WTC11 (cell line): ENCODE data around the gene ROPN1L.

Experiments used
- ATF1 ChIP-seq: sonication (generic); formaldehyde crosslinking; IDR thresholded peaks from 2 replicates; pipeline ENCODE4 v1.8.1; 2023; ENCODE audit warnings: mild to moderate bottlenecking, moderate library complexity, missing genetic modification reagents
- ESRRA ChIP-seq: sonication (generic); formaldehyde crosslinking; IDR thresholded peaks from 2 replicates; pipeline ENCODE4 v1.8.1; 2022; ENCODE audit warnings: mild to moderate bottlenecking, missing genetic modification reagents, borderline replicate concordance
- GTF2I ChIP-seq: fragments of 250-450 bp; sonication (Bioruptor Pico); conservative IDR thresholded peaks from 2 replicates; pipeline ENCODE4 v1.4.0; 2021; ENCODE audit warnings: mild to moderate bottlenecking
- SOX15 ChIP-seq: fragments of 250-450 bp; sonication (Bioruptor Pico); IDR thresholded peaks from 2 replicates; pipeline ENCODE4 v1.9.0; 2021; ENCODE audit warnings: mild to moderate bottlenecking
- TEAD1 ChIP-seq: sonication (generic); formaldehyde crosslinking; IDR thresholded peaks from 2 replicates; pipeline ENCODE4 v1.8.0; 2022; ENCODE audit warnings: mild to moderate bottlenecking, missing genetic modification reagents
- TF ChIP-seq, protein P1 (sequence below): fragments of 200-600 bp; IDR thresholded peaks from 2 replicates; pipeline ENCODE4 v1.8.0; 2022; ENCODE audit warnings: antibody characterized with exemption
- TF ChIP-seq, protein P2 (sequence below): sonication (generic); formaldehyde crosslinking; IDR thresholded peaks from 2 replicates; pipeline ENCODE4 v1.8.0; 2022; ENCODE audit warnings: mild to moderate bottlenecking, missing genetic modification reagents

DNA sequence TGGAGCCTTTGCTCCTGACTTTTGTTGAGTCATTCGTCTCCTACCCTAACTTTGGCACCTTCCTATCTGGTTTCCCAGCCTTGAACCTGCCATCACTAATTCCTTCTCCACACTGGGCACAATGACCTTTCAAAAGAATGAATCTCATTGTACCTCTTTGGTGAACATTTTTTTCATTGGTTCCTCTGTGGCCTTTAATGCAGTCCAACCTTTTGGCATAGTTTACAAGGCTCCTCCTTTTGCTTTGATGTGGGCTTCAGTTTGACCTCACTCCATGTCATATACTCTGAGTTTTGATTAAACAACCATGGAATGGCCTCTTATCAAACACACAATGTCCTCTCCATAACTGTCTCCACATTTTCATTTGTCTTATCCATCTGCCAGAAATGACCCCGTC lies 14.5 kb upstream of the ROPN1L start:
- TF ChIP-seq SOX15 (CRISPR knock-in tag) (no peak), TEAD1 (CRISPR knock-in tag) (no peak), GTF2I (CRISPR knock-in tag) (no peak), ATF1 (CRISPR knock-in tag) (no peak), ESRRA (CRISPR knock-in tag) (no peak)
- TF ChIP-seq, protein P1, sequence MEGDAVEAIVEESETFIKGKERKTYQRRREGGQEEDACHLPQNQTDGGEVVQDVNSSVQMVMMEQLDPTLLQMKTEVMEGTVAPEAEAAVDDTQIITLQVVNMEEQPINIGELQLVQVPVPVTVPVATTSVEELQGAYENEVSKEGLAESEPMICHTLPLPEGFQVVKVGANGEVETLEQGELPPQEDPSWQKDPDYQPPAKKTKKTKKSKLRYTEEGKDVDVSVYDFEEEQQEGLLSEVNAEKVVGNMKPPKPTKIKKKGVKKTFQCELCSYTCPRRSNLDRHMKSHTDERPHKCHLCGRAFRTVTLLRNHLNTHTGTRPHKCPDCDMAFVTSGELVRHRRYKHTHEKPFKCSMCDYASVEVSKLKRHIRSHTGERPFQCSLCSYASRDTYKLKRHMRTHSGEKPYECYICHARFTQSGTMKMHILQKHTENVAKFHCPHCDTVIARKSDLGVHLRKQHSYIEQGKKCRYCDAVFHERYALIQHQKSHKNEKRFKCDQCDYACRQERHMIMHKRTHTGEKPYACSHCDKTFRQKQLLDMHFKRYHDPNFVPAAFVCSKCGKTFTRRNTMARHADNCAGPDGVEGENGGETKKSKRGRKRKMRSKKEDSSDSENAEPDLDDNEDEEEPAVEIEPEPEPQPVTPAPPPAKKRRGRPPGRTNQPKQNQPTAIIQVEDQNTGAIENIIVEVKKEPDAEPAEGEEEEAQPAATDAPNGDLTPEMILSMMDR = no peak
- TF ChIP-seq, protein P2, sequence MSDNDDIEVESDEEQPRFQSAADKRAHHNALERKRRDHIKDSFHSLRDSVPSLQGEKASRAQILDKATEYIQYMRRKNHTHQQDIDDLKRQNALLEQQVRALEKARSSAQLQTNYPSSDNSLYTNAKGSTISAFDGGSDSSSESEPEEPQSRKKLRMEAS (CRISPR knock-in tag) = no peak
